GM21528 (cell line): Measurements from ENCODE around the gene ACP1.
A peak's percentile ranks its signal among the peaks of the same experiment; 100 is the strongest.

ENCODE experiments used
- ATAC-seq: cut with Tn5 transposase; IDR thresholded peaks from one replicate; pipeline ENCODE4 v1.9.1; 2021; ENCODE audit warnings: mild to moderate bottlenecking, moderate library complexity; ENCODE audit not compliant: unreplicated experiment, low FRiP score

The ACP1 gene

DNA sequence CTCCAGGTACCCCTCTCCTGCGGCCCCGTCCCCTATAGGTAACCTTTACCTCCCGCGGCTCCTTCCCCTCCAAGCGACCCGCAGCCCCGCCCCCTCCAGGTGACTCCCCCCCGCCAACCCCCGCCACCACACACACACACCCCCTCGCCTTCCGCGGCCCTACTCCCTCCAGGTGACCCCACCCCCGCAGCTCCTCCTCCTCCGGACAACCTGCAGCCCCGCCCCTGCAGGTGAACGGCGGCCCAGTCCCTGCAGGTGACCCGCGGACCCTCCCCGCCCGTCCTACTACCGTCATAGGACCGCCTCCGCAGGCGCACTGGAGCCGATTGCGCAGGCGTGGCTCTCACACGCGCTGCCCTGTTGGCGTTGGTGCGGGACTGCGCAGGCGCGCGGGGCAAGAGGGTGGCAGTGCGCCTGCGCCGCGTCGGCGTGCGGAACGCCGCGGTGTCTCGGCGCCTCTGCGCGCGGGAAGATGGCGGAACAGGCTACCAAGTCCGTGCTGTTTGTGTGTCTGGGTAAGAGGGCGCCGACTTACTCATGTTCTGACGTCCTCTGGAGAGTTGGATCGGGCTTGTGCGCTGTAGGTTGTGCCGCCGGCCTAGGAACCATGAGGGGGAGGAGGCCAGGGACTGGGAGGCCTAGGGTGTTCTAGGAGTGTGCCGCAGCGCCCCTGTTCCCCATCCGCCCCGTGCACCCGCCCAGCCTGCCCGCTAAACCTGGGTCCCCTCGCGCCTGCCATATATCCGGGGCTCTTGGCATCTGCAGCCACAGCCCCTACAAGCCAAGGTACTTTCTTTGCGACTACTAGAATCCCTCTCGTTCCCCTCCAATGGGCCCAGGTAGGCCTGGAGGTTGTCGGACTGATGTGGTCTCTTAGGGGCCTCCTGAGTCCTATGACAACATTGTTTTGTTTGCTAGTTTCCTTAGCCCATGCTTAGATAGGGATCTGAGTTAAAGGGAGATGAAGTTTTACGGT is at the start of gene ACP1:
ACP1 (plus strand) TSS at position 455 of the 976 bp plus-strand sequence; CDS start at position 473, 18 bp downstream.
- ATAC-seq, result peak; percentile 89

- ATAC-seq, result no peak
These were observed 48.7 kb upstream of the ACP1 start for GRCh38 chr2:216068-216467.

GRCh38 chr2:223451-223850 is 41.3 kb upstream of the ACP1 start:
- no peak for ATAC-seq

- ATAC-seq, result no peak
These were observed 40.6 kb upstream of the ACP1 start for GRCh38 chr2:223971-224760.

GRCh38 chr2:228115-228514 is 36.6 kb upstream of the ACP1 start:
- no peak for ATAC-seq

DNA sequence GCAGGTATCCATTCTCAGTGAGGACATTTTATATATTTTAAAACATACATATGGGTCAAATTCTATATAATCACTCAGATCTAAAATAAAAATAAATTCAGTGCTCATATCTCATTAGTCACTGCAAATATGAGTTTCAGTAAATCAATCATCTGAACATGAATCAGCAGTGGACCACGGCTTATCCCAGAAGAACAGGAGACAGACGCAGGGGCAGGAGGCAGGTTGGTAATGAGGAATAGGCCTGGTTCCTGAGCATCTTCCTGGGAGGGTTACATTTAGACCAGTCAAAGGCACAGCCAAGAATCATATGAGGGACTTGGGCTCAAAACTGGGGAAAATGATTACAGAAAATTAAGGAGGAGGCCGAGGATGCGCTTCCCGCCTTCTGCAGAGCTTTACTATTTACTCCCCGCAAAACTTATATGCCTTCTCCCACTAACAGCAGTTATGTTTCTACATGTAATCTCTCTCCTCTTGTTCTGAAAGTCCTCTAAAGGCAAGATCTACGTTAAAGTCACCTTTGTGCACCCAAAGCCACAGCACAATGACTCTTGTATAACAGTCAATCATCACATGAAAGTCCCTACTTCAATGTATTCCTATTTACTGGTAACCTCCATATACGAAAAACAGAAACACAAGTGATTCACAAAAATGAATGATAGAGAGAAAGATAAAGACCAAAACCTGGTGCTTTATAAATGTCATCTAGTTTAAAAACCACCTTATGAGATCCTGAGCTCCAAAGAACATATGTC is 36.0 kb upstream of the ACP1 start:
- no peak for ATAC-seq

GRCh38 chr2:231521-232185 is 33.1 kb upstream of the ACP1 start:
- no peak for ATAC-seq

- no peak for ATAC-seq
These were observed 31.7 kb upstream of the ACP1 start for GRCh38 chr2:233030-233429.

DNA sequence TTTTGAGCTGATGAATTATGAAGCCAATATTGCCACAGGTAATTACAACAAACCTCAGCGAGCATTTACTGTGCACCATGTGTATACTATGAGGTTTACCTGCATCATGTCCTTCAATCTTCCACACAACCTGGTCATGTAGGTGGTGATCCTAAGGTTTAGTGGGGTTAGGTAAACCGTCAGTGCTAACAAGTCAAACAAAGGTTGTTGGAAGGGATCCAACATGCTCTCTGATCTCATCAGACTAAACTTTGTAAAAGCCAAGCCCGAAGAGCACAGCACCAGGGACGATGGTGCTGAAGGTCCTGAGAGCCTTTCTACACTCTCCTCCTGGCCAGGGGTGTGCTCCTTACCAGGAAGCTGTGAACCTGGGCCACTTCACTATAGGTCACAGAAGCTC is 30.3 kb upstream of the ACP1 start:
- no peak for ATAC-seq

DNA sequence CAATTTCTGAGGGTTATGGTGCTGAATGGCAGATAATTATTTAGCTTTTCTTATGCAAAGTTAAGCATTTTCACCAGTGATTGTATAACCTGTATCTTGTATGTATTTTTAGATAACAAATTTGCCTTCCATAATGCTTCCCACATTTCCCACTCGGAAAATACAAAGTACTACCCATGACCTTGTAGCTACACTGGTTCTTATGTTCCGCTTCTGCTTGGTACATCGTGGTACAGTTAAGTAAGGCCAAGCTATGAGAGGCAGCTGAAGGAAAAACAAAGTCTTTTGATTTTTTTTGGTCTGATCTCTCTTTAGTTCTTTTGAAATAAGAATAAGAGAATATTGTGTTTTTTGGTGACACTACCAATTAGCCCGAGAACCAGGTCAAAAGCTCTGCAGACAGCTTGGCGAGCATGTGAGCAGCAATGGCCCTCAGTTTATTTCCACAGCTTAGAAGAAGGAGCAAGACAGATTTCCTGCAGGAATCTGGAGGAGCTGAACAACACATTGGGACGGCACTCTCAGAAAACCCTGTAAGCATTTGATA is 27.7 kb upstream of the ACP1 start:
- no peak for ATAC-seq

DNA sequence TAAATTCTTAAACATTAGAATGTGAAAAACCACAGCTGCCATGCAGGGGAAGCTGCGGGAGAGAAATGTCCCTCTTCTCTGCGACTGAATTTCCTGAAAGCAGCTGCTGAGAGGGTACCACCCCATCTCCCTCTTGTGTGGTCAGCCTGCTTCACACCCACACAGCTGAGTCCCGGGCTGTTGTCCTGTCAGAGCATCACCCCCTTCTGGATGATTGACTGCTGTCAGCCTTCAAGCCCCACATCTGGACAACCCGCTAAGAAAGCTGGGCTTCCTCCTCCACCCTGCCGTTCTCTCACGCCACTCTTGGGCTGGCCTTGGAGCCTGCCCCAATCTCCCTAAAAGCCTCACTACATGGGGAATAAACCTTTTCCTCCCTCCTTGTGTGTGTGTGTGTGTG is 26.9 kb upstream of the ACP1 start:
- no peak for ATAC-seq

GRCh38 chr2:238431-238830 is 26.3 kb upstream of the ACP1 start:
- no peak for ATAC-seq

DNA sequence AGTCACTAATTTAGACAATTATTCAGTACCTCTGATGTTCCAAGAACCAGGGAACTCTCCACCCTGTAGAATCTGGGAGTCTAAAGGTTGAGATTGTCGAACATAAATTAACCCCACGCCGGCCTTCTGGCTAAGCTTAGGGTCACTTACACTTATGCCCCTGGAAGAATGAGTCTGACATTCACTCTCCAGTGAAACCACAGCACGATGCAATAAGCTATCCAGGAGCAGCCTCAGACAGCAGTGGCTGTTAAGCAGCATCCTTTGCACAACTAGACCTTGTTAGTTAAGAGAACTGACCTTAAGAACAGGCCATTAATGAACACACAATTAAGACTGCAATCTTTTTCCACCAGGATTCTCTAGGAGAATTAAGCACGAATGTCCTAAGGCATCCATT is 25.9 kb upstream of the ACP1 start:
- ATAC-seq, result no peak

DNA sequence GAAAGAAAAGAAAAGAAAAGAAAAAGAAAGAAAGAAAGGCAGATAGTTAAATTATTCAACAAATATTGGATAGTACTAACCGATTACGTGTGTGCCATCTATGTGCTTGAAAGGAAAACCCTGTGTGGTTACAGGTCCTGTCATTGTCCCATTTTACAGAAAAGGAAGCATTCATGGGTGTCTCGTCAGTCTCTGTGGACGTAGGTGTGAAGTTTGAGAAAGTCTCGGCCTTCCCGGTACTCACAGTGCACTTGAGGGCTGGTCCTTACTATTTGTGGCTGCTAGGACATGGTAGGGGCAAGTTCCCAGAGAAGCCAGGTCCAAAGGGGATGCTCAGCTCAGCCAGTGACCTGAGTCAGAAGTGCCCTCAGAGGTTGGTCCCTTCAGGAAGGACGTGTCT is 20.2 kb upstream of the ACP1 start:
- ATAC-seq, result no peak

DNA sequence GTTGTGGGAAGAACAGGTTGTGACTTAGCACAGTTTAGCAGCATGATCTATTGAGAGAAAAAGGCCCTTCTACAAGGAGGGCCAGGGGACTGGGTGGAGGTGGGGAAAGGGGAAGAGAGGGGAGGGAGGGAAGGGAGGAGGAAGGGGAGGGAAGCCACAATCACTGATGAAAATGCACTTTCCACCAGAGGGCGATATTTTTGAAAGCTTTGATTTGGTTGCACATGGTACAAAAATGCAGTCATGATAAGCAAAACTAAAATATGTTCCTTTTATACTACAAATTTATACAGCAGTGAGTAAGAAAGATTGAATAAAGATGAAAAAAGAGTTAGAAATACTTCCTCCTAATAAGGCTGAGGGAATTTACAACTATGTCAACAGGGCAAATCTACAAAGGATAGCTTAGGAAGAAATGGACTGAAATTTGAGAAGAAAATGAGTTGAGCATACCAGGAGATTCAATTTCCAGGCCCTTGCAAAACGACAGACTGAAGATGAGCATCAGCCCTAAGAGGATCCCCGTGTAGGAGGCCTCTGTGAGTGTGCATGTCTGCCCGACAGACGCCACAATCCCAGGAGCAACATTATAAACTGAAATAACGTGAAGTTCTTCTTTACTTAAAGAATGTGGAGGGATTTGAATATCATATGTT is 18.1 kb upstream of the ACP1 start:
- no peak for ATAC-seq

DNA sequence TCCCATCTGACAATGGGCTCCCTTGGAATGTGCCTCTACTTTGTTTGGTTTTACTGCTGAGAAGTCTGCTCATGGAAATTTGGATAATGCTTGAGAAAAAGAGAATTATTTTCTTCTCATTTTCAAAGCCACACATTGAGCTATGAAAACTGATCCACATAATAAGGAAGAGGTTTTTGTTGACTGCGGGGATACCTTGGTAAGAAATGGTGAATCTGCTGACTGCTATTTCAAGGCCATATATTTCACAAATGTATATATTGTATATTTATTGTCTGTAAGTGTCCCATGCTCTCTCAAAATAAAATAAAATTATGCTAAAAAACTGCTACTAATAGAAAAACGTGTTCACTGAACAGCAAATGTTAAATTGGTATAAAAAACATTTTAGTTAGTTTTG is 16.0 kb upstream of the ACP1 start:
- no peak for ATAC-seq

GRCh38 chr2:249538-250042 is 15.2 kb upstream of the ACP1 start:
- no peak for ATAC-seq

DNA sequence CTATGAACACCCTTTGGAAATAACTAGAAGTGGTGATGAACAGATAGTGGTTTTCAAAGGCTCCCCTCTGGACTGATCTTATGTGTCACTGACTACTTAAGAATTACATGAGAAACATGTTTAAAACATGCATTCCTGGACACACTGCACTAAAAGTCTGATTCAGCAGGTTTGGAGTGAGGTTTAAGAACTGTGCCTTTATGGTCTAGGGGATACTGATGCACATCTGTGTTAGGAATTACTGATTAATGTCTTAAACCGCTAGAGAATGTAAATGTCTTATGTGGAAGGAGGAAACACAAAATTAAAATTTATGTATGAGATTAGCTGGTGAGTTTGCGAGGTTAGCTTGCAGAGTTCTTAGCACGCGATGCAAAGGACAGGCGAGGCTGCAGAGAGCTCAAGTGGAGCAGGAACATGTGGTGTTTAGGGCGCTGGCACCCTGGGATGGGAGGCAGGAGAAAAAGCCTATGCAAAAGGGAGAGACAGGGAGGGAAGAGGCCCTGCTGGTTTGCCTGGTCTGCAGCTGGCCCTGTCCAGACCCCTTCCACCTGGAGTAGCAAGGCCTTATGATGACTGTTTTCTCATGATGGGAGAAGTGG is 12.6 kb upstream of the ACP1 start:
- ATAC-seq, result no peak

DNA sequence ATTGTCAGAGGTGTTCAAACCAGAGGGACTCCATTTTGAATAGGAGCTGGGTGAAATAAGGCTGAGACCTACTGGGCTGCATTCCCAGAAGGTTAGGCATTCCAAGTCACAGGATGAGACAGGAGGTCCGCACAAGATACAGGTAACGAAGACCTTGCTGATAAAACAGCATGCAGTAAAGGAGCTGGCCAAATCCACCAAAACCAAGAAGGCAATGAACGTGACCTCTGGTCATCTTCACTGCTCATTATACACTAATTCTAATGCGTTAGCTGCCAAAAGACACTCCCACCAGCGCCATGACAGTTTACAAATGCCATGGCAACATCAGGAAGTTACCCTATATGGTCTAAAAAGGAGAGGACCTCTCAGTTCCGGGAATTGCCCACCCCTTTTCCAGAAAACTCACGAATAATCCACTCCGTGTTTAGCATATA is 11.5 kb upstream of the ACP1 start:
- ATAC-seq, result no peak
